ENCODE measurements around the gene TRIM47.
A peak's percentile ranks its signal among the peaks of the same experiment; 100 is the strongest.

Gene TRIM47

GRCh38 chr17:75908201-75908600 is 29.8 kb upstream of the TRIM47 start:
- DNase-seq: peak; percentile 62

DNA sequence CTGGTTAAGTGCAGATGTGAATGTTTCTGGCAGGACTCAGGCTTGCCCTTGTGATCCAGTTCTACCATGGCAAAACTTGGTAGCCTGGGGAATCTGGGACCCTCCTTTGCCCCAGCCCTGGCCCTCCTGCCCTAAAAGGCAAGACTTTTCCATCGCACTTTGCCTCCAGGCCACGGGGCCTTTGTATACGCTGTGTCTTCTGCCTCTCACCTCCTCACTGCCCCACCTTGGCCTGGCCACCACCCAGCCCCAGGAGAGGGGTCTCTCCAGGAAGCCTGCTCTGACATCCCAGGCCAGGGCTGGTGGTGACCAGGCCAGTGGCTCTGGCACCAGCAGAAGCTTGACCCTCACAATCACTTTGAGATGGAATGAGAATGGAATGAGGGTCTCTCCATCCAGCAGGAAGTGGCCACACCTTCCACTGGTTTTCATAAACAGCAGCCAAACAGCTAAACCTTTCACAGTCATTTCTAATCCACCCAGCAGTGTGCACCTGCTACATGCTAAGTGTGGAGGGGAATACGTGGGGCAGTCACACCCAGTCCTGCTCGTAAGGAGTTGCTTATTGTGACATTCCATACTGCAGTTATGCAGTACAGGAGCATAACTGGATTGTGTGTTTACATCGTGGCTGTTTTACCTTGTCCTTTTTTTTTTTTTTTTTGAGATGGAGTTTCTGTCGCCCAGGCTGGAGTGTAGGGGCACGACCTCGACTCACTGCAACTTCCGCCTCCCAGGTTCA is 27.9 kb upstream of the TRIM47 start:
- DNase-seq: no peak

DNA sequence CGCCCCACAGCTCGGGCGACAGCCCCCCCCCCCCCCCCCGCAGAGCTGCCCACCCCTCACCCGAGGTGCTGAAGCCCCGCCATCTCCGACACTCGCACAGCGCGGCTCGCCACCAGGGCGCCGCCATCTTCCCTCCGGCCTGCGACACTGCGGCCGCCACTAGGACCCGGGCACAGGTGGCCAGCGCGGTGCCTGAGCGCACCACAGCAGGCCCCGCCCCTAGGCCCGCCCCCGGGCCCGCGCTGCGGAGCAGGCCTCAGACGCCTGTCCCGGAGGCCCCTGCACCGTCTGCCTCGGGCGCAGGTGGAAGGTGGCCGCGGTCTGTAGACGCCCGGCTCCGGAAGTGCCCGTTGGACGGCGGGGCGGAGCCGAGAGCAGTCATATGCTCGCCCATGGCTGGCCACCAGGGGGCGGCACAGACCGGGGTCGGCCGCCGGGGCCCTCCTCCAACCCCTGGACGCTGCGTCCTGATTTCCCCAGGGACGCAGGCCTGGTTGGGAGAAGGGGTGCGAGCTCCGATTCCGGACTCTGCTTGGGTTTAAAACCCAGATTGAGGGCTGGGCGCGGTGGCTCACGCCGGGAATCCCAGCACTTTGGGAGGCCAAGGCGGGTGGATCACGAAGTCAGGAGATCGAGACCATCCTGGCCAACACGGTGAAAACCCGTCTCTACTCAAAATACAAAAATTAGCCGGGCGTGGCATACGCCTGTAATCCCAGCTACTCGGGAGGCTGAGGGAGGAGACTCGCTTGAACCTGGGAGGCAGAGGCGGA is 26.6 kb upstream of the TRIM47 start, which contains the start of gene MRPL38:
Gene MRPL38 (minus strand): TSS at position 136 of the 773 bp plus-strand sequence. CDS start 9 bp downstream, at position 127.
- peak; percentile 93 for DNase-seq

DNA sequence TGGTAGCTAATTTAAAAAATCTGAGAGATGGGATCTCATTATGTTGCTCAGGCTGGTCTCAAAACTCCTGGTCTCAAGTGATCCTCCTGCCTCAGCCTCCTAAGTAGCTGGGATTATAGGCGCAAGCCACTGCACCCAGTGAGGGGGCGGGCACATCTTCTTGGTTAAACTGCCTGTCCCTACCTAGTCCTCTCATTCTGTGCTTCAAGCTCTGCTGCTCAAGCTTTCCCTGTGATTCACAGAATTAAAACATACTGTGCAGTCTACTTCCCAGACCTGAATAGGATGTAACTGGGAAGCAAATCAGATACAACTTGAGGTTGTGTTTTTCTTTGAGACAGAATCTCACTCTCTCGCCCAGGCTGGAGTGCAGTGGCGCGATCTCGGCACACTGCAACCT is 24.0 kb upstream of the TRIM47 start:
- no peak for DNase-seq

DNA sequence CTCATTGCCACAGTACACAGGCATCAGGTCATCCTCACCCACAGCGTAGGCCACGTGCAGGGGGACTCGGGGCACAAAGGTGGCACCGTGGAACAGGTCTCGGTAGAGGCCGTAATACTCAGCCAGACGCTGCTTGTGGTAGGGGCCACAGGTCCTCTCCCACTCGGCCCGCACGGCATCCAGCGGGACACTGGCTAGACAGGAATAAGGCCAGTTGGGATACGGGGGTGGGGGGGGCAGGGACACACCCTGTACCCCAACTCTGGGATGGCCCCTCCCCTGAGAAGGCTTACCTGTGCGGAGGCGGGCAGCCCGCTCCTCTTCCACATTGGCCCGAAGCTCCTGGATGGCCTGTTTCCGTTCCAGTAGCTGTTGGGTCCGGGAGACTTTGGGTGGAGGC is 23.3 kb upstream of the TRIM47 start:
- no peak for DNase-seq

DNA sequence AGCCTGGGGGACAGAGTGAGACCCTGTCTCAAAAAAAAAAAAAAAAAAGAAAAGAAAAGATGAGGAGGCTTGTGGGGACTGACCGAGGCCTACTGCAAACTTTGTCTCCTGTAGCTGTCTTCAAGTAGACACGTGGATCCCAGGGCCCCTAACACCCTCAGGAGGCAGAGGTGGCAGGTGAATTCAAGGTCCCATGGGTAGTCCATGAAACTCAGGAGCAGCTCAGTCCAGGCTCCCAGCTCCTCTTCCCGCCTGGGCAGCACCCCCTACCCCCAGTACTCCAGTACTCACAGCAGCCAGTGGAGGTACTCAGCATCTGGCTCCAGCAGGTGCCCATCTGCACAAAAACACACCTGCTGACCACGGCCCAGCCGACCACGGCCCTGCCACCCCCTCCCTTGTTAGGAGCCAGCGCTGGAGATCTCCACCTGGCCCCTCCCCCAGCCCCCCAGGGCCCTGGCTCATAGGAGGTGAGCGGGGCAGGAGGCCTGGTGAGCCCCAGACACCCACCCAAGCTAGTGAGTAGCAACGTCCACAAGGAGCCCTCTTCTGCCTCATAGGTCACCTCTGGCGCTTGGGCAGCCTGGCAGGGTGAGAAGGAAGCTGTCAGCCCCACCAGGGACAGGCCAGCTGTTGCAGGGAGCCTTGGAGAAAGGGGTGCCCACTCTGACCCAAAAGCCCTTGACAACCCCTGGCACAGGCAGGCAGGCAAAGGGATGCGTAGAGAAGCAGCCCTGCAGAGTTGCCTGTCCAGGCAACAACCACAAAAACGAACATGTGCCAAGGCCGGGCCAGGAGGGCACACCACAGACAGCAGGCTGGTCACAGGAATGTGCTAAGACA is 22.5 kb upstream of the TRIM47 start:
- DNase-seq: no peak

DNA sequence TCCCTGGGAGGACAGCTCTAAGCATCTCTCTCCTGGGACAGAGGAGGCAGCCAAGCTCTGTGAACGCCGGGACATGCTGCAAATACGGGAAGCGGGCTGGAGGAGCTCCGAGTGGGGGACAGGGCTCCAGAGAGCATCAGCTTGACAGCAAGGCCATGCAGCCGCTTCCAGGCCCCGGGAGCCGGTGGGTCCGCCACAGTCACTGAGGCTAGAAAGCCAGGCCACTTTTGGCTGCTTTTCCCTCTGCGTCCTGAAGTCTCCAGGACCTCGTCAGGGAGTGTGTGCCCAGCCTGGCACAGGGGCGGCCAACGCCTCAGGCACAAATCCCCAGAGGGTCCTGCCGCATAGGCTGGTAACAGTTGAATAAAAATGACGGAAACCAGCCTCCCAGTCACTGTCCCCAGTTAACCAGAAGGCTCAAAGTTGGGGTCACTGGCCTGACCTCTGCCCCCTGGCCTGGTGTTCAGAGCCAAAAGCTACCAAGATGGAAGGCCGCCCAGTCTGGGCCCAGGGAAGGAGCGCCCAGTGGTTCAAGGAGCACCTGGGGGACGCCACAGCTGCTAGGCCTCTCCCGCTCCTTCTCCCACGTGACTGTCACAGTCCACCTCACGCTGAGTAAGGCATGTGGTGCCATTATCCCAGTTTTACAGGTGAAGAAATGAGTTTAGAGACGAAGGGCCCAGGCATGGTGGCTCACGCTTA is 21.5 kb upstream of the TRIM47 start:
- no peak for DNase-seq

DNA sequence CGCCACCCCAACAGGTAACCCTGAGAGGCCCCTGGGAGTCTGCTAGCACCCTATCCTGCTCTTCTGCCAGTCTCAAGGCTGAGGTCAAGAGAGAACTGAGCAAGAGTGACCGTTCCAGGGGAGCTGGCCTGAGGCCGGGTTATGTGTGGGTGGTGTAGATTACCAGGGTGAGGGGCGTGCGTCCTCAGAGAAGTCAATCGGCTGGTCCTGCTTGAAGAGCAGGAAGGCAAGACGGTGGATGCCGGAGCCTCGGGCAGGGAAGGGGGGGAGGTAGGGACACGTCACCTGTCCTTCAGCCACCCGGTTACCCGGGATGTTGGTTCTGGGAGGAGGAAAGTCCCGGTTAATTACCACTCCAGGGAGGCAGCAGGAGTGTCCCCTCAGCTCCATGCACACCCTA is 21.0 kb upstream of the TRIM47 start:
- DNase-seq: no peak

GRCh38 chr17:75898791-75899190 is 20.4 kb upstream of the TRIM47 start:
- DNase-seq: no peak

DNA sequence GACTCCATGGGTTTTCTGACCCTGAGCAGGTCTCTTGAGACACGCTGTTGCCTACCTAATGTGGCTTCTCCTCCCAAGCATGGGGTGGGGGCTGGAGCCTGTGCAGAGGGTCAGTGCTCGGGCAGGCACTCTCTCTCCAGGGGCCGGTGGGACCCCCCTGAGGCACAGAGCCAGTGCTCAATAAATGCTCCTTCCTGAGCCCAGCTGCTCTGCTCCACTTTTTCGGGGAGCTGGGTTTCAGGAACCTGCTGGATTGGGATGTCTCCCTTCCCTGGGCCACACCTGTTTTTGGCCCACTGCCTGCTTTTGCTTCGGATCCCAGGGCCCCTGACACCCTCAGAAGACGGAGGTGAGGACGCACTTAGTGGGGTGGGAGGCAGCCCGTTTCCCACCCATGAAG is 19.7 kb upstream of the TRIM47 start:
- no peak for DNase-seq

DNA sequence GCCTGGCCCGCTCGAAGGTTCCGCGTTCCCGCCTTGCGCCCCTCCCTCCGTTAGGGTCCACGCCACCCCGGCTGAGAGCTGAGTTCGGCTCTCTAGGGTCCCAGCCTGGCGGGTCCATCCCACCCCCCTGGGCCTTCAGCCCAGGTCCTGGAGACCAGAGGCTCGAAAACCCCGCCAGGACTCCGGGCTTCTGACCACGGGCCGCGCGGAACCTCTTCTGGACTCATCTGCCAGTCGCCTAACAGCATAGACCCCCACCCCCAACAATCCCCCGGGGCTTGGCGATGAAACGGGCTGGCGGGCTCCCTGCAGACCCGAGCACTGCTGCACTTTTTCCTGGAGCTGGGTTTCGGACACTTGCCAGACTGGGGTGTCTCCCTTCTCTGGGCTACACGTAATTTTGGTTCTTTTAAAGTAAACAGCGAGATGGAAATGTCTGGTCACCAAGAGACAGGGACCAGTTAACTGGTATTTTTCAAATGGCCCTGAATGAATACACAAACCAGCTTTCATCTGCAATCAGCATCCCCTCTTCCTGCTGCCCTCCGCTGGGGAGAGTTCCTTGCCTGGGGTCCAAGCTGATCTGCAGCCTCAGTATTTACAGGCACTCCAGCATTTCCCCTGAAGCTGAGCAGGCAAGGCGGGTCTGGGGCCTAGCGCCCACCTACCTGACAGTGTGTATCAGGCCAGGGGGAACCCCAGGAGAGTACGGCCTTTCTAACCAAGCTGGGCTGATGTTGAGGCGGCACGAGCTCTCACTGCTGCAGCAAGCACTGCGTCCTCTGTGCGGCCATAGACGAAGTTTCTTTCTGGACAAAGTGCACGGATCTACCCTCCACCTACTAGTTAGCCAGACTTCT is 19.0 kb upstream of the TRIM47 start:
- DNase-seq: no peak

GRCh38 chr17:75896415-75897159 is 18.2 kb upstream of the TRIM47 start, which contains the start of gene TRIM65:
TSS of gene TRIM65 (minus strand) at chr17:75896951. CDS start at chr17:75896937, 14 bp downstream.
- DNase-seq: peak; percentile 29

DNA sequence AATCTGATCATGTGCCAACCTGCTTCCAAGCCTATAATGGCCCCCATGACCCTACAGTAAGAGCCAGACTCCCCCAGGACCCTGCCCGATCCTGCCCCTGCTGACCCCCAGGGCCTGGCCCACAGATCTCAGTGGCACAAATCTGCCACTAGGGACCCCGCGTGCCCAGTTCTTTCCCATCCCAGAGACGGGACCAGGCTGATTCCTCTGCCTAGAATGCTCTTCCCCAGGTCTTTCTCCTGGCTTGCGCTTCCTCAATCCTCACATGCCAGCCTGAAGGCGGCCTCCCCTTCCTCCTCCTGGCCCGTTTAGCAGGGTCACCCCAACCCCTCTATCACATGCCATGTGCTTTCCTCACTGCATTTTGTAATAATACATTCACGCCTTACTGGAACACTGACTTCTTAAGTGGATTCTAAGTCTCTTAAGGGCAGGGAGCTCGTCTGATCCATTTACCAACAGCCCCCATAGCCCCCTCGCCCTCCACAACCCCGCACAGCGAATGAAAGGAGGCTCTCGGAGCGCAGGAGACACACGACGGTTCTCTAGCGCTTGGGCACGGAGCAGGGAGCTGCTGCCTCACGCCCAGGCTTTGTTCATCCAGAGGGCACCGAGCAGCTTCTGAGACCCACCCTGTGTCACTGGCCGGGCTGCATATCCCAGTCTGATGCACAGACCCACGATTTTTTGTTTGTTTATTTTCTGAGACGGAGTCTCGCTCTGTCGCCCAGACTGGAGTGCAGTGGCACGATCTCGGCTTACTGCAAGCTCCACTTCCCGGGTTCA is 17.2 kb upstream of the TRIM47 start:
- DNase-seq: no peak

- DNase-seq: no peak
These were observed 15.8 kb upstream of the TRIM47 start for GRCh38 chr17:75894049-75894733.

DNA sequence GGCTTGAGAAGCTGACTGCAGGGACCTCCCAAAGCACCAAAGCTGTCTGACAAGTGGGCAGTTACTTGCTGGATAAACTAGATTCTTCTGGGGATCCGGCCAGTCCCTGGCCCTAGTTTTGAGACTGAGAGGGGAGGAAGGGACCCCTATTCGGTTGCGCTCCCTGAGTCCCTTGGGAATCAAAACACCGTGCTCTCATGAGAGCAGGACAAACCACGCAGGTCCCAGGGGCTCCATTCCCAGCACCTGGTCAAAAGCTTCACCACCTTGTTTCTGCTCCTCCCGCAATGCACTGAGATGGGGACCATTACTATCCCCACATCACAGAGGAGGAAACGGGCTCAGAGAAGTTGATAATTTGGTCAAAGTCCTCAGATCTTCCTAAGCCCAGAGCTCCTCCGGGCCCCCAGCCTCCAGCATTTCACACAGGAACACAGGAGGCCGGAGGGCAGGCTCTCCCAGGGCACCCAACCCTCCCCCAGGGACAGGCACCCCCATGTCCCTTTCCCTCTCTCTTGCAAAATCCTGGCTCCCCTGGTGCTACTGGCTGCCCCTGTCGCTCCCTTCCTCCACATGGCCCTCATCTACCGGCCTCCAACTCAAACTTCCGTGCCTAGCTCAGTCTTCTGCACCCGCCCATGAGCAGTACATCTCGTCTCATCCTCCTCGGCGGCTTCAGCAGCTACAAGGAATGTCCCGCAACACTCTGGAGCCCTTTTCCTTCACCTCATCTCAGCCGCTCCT is 15.1 kb upstream of the TRIM47 start:
- DNase-seq: no peak

DNA sequence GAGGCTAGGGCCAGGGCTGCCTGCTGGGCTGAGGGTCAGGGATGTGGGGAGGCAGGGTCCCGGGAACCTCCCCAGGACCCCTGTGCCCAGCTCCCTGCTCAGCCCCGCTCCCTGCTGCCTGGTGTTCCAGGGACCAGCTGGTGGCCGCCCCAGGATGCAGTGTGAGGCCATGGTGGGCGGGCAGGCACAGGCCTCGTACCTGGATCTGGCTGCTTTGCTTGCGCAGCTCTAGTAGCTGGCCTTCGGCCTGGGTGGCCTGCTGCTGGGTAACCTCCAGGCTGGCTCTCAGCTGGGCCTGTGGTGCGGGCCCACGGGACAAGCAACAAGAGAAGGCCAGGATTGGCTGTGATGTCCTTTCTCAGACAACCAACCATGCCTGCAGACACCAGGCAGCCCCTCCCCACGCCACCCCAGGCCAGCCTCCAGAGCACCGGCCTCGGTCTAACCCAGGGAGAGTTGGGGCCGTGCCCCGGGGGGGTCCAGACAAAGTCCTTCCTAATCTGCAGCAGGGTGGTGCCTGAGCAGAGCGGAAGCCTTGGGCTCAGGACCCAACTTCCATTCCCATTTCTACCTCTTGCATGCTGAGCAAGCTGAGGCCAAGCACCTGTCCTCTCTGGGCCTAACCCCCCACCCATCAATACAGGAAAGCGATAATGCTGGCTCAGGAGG is 14.3 kb upstream of the TRIM47 start:
- no peak for DNase-seq

- no peak for DNase-seq
These were observed 13.5 kb upstream of the TRIM47 start for GRCh38 chr17:75891605-75892555.
